GM21825 (cell line): Measurements from ENCODE around the gene GALNT2.

Source experiments
- ATAC-seq: cut with Tn5 transposase; IDR thresholded peaks from one replicate; pipeline ENCODE4 v1.9.1; 2021; ENCODE audit warnings: mild to moderate bottlenecking, moderate library complexity; ENCODE audit not compliant: unreplicated experiment

The GALNT2 gene

GRCh38 chr1:230087028-230087716 is 20.1 kb downstream of the GALNT2 start:
- ATAC-seq, result no peak

- no peak for ATAC-seq
Observed at GRCh38 chr1:230087717-230088105, 20.7 kb downstream of the GALNT2 start.

- no peak for ATAC-seq
Observed at GRCh38 chr1:230090194-230090711, 23.2 kb downstream of the GALNT2 start.

- ATAC-seq, result no peak
Observed at GRCh38 chr1:230091473-230092231, 24.6 kb downstream of the GALNT2 start.

GRCh38 chr1:230094746-230095145 is 27.7 kb downstream of the GALNT2 start:
- no peak for ATAC-seq

GRCh38 chr1:230095938-230096337 is 28.9 kb downstream of the GALNT2 start:
- no peak for ATAC-seq

- no peak for ATAC-seq
Observed at GRCh38 chr1:230097370-230097769, 30.3 kb downstream of the GALNT2 start.

- no peak for ATAC-seq
Observed at GRCh38 chr1:230098723-230099122, 31.7 kb downstream of the GALNT2 start.

- ATAC-seq, result no peak
Observed at GRCh38 chr1:230099465-230099864, 32.4 kb downstream of the GALNT2 start.

- no peak for ATAC-seq
Observed at GRCh38 chr1:230100932-230101331, 33.9 kb downstream of the GALNT2 start.

GRCh38 chr1:230101556-230101955 is 34.5 kb downstream of the GALNT2 start:
- ATAC-seq, result no peak

- ATAC-seq, result no peak
Observed at GRCh38 chr1:230102046-230102445, 35.0 kb downstream of the GALNT2 start.

GRCh38 chr1:230102472-230102871 is 35.4 kb downstream of the GALNT2 start:
- no peak for ATAC-seq

- no peak for ATAC-seq
Observed at GRCh38 chr1:230103306-230104173, 36.5 kb downstream of the GALNT2 start.

- peak; percentile 52 for ATAC-seq
Observed at GRCh38 chr1:230104395-230105244, 37.6 kb downstream of the GALNT2 start.

GRCh38 chr1:230105245-230105753 is 38.3 kb downstream of the GALNT2 start:
- no peak for ATAC-seq

- no peak for ATAC-seq
Observed at GRCh38 chr1:230105754-230106625, 39.0 kb downstream of the GALNT2 start.

- no peak for ATAC-seq
Observed at GRCh38 chr1:230107941-230108340, 40.9 kb downstream of the GALNT2 start.

GRCh38 chr1:230108580-230108979 is 41.5 kb downstream of the GALNT2 start:
- no peak for ATAC-seq
